ENCODE results near the gene ROR2. TPM values are rescaled to one million over a fixed set of nuclear protein-coding genes. Genes with fewer than 3 reads are reported as not detected.

Gene ROR2
- total RNA-seq, 1 experiment from 2014 or later = 2.7 TPM

- H3K14ac ChIP-seq (ENCODE audit: insufficient read depth, low read length) = no peak overlapping the region
- H3K4me2 ChIP-seq (ENCODE audit: insufficient read depth, insufficient read length, low read length) = no peak overlapping the region
- no peak for TF ChIP-seq CTCF (conservative IDR thresholded peaks at IDR 0.05)
- no peaks in the 10 kb centered on the region for H3K23me2 ChIP-seq (ENCODE audit: insufficient read length, low read depth, low read length, poor library complexity, severe bottlenecking)
- no peak overlapping the region for H3K18ac ChIP-seq (ENCODE audit: insufficient read length, low read depth, low read length)
- DNase-seq = no peak
- no peaks in the 10 kb centered on the region for H3K27me3 ChIP-seq (ENCODE audit: insufficient read depth, low read length)
- no CpG with 5 or more reads among the region's 4 CpGs for WGBS (ENCODE audit: extremely low coverage, insufficient read length, low lambda C conversion rate)
- no peaks in the 10 kb centered on the region for H3K9me3 ChIP-seq (ENCODE audit: control insufficient read depth, low read depth, low read length)
- H3K27me3 Mint-ChIP-seq (ENCODE audit: low read depth) = peaks cover 8% of the 10 kb centered on the region
- H3T11ph ChIP-seq (ENCODE audit: low read length) = no peak overlapping the region
- no peak overlapping the region for H3K23ac ChIP-seq (ENCODE audit: insufficient read length, low read depth, low read length)
- H4K5ac ChIP-seq (ENCODE audit: insufficient read length, low read depth, low read length) = no peak overlapping the region
- no peak overlapping the region for H3K9ac ChIP-seq (ENCODE audit: extremely low read depth, insufficient read length, low read length)
- no peaks in the 10 kb centered on the region for H4K20me1 ChIP-seq (ENCODE audit: control insufficient read depth, insufficient read depth, insufficient read length)
- H2BK15ac ChIP-seq (ENCODE audit: low read depth, low read length) = no peak overlapping the region
- no peaks in the 10 kb centered on the region for H3K79me1 ChIP-seq (ENCODE audit: insufficient read depth, low read depth, low read length, poor library complexity, severe bottlenecking)
- no peak overlapping the region for H2BK20ac ChIP-seq (ENCODE audit: low read depth, low read length, poor library complexity, severe bottlenecking)
- no peak overlapping the region for H2BK12ac ChIP-seq (ENCODE audit: insufficient read length, low read depth, low read length)
- H2AK5ac ChIP-seq (ENCODE audit: insufficient read length, low read length) = no peak overlapping the region
- H4K8ac ChIP-seq (replicated peaks; ENCODE audit: insufficient read length, low read depth, low read length) = no peak overlapping the region
- H3K27ac Mint-ChIP-seq = no peak overlapping the region
- H3K9me3 Mint-ChIP-seq = no peaks in the 10 kb centered on the region
- H4K91ac ChIP-seq (ENCODE audit: insufficient read length, low read depth, low read length) = no peak overlapping the region
- H3K4ac ChIP-seq (ENCODE audit: low read depth, low read length) = no peak overlapping the region
- H2AFZ ChIP-seq (ENCODE audit: low read length) = no peak overlapping the region
- no peaks in the 10 kb centered on the region for H3K79me2 ChIP-seq (ENCODE audit: insufficient read depth, low read length)
- H3K4me3 Mint-ChIP-seq = no peak overlapping the region
- H2BK120ac ChIP-seq (ENCODE audit: low read depth, low read length, poor library complexity, severe bottlenecking) = no peak overlapping the region
- H3K4me1 Mint-ChIP-seq = no peaks in the 10 kb centered on the region
- no peak overlapping the region for H3K27ac ChIP-seq (ENCODE audit: insufficient read length, low read depth, low read length)
- H3K56ac ChIP-seq (ENCODE audit: insufficient read length, low read depth, low read length) = no peak overlapping the region
- no peaks in the 10 kb centered on the region for H3K4me1 ChIP-seq (ENCODE audit: insufficient read depth, low read length)
- H2BK5ac ChIP-seq (ENCODE audit: insufficient read length, low read length) = no peak overlapping the region
- H3K36me3 Mint-ChIP-seq (ENCODE audit: insufficient read depth in 1 of 3, low read depth in 3 of 3) = no peaks in the 10 kb centered on the region
Observed at GRCh38 chr9:91972076-91972626, 22.1 kb upstream of the ROR2 start.
